GM19240 (cell line): ENCODE data around the gene PRKG1.
"Not testable (repeated sequence)": the region's sequence is repeated elsewhere in the genome, so short reads cannot be mapped to it uniquely, and the experiment has no call there.

Experiments used
- DNase-seq: peaks from one replicate; pipeline ENCODE4 v3.0.0; 2011; ENCODE audit warnings: low spot score; ENCODE audit not compliant: insufficient read length

Gene PRKG1

GRCh38 chr10:52039002-52039793, 964.9 kb downstream of the PRKG1 start:
- not testable (repeated sequence) for DNase-seq

GRCh38 chr10:52040486-52040885, 966.2 kb downstream of the PRKG1 start:
- DNase-seq = no peak

- no peak for DNase-seq
Observed at GRCh38 chr10:52043811-52044210, 969.5 kb downstream of the PRKG1 start.

GRCh38 chr10:52048051-52048450, 973.8 kb downstream of the PRKG1 start:
- no peak for DNase-seq

GRCh38 chr10:52050429-52051047, 976.3 kb downstream of the PRKG1 start:
- no peak for DNase-seq

- no peak for DNase-seq
Observed at GRCh38 chr10:52053497-52053896, 979.2 kb downstream of the PRKG1 start.

- no peak for DNase-seq
Observed at GRCh38 chr10:52056291-52056690, 982.0 kb downstream of the PRKG1 start.

GRCh38 chr10:52059089-52059488, 984.8 kb downstream of the PRKG1 start:
- no peak for DNase-seq

GRCh38 chr10:52063159-52063558, 988.9 kb downstream of the PRKG1 start:
- no peak for DNase-seq

GRCh38 chr10:52064084-52064845, 990.0 kb downstream of the PRKG1 start:
- DNase-seq = no peak

- no peak for DNase-seq
Observed at GRCh38 chr10:52066383-52066782, 992.1 kb downstream of the PRKG1 start.

GRCh38 chr10:52068485-52068884, 994.2 kb downstream of the PRKG1 start:
- DNase-seq = no peak

GRCh38 chr10:52071814-52072213, 997.5 kb downstream of the PRKG1 start:
- no peak for DNase-seq

- no peak for DNase-seq
Observed at GRCh38 chr10:52074505-52075026, 1000.3 kb downstream of the PRKG1 start.

- no peak for DNase-seq
Observed at GRCh38 chr10:52077814-52078213, 1003.5 kb downstream of the PRKG1 start.

- DNase-seq = no peak
Observed at GRCh38 chr10:52078397-52078937, 1004.2 kb downstream of the PRKG1 start.

- no peak for DNase-seq
Observed at GRCh38 chr10:52082307-52082706, 1008.0 kb downstream of the PRKG1 start.

GRCh38 chr10:52083422-52083821, 1009.1 kb downstream of the PRKG1 start:
- no peak for DNase-seq

GRCh38 chr10:52092390-52092789, 1018.1 kb downstream of the PRKG1 start:
- no peak for DNase-seq

GRCh38 chr10:52098130-52098529, 1023.8 kb downstream of the PRKG1 start:
- DNase-seq = no peak

GRCh38 chr10:52099026-52099600, 1024.8 kb downstream of the PRKG1 start:
- no peak for DNase-seq
